NCI-H2171 (cell line): ENCODE measurements around the gene NRG2.

Experiments
- DNase-seq: peaks from one replicate; lab custom pipeline; 2025; lab: John Stamatoyannopoulos, UW

Gene NRG2

GRCh38 chr5:140042643-140043507 is at the start of gene NRG2:
Gene NRG2 (minus strand): TSS chr5:140043299.
- peak; percentile 64 for DNase-seq

- no peak for DNase-seq
These were observed 47.2 kb upstream of the NRG2 start for GRCh38 chr5:140090251-140090650.

DNA sequence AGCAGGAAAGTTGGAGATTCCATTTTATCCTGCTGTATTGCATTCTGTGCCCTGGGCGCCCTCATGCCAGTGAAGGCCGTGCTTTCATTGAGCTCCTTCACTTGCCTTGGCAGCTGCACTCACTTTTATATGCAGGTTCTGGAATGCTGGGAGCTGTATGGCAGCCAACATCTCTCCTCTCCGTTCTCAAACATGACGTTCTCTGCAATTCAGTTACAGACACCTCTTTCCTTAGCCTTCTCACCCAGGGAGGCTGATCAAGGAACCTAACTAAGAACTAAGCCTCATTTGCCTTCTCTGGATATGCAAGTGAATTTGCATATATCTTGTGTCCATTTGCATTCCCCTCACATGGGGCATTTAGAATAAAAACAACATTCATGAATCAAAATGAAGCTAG is 41.4 kb upstream of the NRG2 start:
- DNase-seq, result no peak

GRCh38 chr5:140083650-140084049 is 40.6 kb upstream of the NRG2 start:
- DNase-seq, result no peak

DNA sequence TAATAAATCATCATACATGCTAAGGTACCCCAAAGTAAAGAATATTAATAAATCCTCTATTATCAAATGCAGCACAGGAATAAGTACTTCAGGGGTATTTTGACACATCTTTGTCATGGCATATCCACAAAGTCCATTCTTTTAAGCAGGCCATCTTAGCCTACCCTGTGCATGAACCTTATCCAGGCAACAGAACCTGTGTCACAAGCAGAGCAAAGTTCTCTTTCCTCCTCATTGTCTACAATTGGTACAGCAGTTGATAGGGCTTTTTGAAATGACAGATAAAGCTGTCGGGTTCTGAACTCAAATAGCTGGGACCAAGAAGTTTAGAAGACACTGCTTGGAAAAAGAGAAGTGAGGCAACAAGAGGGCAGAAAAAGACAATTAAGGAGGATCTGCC is 40.0 kb upstream of the NRG2 start:
- DNase-seq, result no peak

GRCh38 chr5:140076788-140077187 is 33.7 kb upstream of the NRG2 start:
- DNase-seq, result no peak

DNA sequence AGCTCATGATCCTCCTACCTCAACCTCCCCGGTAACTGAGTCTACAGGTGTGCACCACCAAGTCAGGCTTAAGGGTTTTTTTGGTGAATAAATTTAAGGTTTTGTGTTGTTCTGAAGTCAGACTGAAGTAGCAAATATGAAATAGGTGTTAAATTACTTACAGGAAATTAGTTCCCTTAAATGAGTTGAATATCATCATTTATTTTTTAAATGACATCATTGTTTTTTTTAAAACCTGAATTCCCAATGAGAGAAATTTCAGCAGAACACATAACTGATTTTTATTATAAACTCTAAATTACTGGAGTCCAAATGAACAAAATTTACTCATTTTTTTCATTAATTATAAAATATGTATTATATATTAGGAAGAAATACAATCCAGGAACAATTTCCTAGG is 33.0 kb upstream of the NRG2 start:
- no peak for DNase-seq

DNA sequence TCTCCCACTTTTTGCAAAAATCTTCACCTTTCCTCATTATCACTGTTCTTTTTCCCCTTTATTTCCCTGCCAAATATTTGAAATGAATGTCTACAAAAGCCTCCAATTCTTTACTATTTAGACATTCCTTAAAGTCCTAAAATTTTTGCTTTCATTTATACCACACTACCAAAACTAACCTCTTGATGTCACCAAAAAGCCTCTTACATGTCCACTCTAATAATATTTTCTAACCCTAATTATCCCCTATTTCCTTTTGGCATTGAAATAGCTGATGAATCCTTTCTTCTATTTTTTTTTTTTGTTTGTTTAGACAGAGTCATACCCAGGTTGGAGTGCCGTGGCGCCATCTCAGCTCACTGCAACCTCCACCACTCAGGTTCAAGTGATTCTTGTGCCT is 32.3 kb upstream of the NRG2 start:
- no peak for DNase-seq

GRCh38 chr5:140073296-140073695 is 30.2 kb upstream of the NRG2 start:
- DNase-seq, result no peak

GRCh38 chr5:140072812-140073211 is 29.7 kb upstream of the NRG2 start:
- DNase-seq, result no peak

DNA sequence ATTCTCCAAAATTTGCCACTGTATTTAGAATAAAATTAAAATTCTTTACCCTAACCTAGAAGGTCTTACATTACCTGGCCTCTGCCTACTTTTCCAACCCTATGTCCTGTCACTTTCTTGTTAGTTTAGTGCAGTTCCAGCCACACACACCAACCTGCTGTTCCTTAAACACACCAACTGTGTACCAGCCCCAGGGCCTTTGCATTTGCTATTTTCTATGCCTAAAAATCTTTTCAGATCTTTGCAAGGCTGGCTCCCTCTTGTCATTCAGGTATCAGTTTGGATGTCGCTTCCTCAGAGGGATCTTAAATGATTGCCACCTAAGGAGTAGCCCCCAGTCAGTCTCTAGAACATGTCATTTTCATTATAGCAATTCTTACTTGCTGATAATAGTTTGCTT is 17.7 kb upstream of the NRG2 start:
- DNase-seq, result no peak

DNA sequence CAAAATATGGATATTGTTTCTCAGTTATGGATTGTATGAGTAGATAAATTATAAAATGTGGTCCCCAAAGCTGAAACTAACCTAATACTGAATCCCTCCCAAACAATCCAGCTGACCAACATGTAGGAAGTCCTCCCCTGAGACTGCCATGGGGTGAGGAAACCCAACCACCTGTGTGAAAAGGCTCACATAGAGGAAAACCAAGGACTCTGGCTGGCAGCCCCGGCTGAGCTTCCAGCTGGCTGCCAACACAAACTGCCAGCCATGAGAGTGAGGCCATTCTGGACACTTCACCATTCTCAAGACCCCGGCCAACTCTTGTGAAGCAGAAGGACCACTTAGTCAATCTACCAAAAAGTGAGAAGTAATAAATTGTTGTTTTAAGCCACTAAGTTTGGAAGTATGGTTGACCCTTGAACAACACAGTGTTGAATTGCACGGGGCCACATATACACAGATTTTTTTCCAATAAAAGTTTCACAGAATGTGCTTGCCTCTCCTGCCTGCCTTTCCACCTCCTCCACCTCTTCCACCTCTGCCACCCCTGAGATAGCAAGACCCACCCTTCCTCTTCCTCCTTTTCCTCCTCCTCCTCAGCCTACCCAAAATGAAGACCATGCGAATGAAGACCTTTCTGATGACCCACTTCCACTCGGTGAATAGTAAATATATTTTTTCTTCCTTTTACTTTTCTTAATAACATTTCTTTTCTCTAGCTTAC is 15.3 kb upstream of the NRG2 start:
- DNase-seq, result no peak

DNA sequence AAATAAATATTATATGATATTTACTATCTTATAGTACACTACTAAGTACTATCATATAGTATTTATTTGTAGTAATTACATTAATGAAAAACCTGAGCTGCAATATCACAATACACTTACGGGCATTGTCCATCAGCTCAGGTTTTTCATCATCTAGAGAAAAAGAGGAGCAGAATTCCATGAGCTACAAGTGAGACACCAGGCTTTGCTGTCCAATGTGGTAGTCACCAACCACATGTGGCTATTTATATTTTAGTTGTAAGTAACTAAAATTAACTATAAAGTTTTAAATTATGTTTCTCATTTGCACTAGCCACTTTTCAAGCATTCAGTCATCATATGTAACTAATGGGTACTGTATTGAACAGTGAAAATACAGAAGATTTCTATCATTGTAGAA is 13.8 kb upstream of the NRG2 start:
- DNase-seq, result no peak

DNA sequence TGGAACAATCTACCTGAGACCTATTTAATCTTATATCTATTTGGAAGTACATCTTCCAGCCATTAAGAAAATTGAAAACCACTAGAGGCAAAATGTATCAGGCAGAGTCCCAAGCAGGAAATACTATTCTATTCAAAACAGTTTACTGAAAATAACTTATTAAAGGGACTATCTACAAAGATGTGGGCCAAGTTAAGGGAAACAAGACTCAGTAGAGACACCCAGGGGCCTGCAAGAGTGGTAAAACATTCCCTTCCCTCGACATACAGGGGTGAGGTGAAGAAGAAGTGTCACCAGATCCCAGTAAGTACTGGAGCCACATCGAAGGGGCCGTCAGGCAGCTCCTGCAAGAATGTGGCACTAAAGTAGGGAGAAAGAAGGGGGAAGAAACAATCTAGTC is 12.1 kb upstream of the NRG2 start:
- DNase-seq, result no peak

GRCh38 chr5:140054086-140054689 is 11.1 kb upstream of the NRG2 start:
- no peak for DNase-seq

- DNase-seq, result no peak
These were observed 8.9 kb upstream of the NRG2 start for GRCh38 chr5:140051950-140052349.

- no peak for DNase-seq
These were observed 6.6 kb upstream of the NRG2 start for GRCh38 chr5:140049713-140050112.

GRCh38 chr5:140049205-140049604 is 6.1 kb upstream of the NRG2 start:
- no peak for DNase-seq

DNA sequence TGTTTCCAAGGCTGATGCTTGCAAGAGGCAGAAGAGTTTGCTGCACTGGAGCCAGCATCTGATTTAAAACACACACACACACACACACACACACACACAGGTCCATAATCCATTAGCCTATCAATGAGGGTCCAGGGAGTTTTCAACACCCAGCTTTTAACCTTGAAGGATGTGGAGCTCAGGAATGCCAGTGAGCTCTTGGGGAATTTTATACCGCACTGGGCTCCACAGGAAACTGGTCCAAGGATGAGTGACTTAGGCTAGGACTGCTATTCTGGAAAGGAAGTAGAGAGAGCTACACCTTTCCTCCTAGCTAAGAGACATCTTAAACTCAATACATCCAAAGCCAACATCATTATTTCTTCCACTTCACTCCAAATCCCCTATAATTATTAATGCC is 942 bp upstream of the NRG2 start:
- no peak for DNase-seq

DNA sequence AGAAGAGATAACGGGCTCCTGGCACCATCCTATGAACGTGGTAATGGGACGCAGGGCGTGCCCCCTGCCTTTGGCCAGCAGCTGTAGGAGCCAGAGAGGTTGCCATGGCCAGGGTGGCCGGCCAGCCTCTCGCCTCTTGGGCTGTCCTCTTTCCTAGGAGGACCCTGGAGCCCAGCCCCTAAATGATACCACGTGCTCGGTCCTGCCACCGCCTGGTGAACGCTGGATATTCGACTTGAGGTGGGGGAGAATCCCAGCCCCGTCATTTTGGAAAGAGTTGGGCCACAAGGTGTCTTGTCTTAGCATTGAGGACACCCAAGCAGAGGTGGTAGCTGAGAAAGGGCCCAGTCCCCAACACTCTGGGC is 391 bp upstream of the NRG2 start:
- DNase-seq, result no peak

DNA sequence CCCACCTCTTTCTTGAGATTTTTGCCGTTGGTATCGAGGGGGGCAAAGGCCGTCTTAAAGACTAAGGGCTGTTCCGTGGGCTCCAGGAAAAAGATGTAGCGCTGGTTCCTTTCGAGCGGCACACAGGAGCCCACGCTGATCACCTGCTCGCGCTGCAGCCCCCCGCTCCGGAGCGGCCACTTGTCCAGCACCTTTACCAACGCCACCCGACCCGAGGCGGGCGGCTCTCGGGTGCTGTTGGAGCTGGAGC is 781 bp downstream of the NRG2 start:
- no peak for DNase-seq

- DNase-seq, result peak; percentile 10
These were observed 1.4 kb downstream of the NRG2 start for GRCh38 chr5:140041492-140042392.

GRCh38 chr5:140041099-140041491 is 2.0 kb downstream of the NRG2 start:
- no peak for DNase-seq
